Measurements from ENCODE around the gene DDR2. TPM values are rescaled to one million over a fixed set of nuclear protein-coding genes. Genes with fewer than 3 reads are reported as not detected.

DDR2 gene
- total RNA-seq, 1 donor from 2014 or later, result 1.3 TPM

- no peak for DNase-seq (ENCODE audit: low read depth)
Measured at GRCh38 chr1:162696286-162696862, 64.1 kb downstream of the DDR2 start.

GRCh38 chr1:162697140-162697895 is 65.1 kb downstream of the DDR2 start:
- TF ChIP-seq CTCF (conservative IDR thresholded peaks at IDR 0.05; ENCODE audit: low read depth, low read length), result no peak
- no peak overlapping the region for H3K4me3 ChIP-seq (ENCODE audit: low read depth, low read length)
- no peak for DNase-seq (ENCODE audit: low read depth)

More at GRCh38 chr1:162696286-162696862, 64.1 kb downstream of the DDR2 start:
- TF ChIP-seq CTCF (conservative IDR thresholded peaks at IDR 0.05; ENCODE audit: low read depth, low read length), result no peak
- no peak overlapping the region for H3K4me3 ChIP-seq (ENCODE audit: low read depth, low read length)

- no peak for DNase-seq (ENCODE audit: low read depth)
- H3K4me3 ChIP-seq (ENCODE audit: low read depth, low read length), result no peak overlapping the region
- TF ChIP-seq CTCF (conservative IDR thresholded peaks at IDR 0.05; ENCODE audit: low read depth, low read length), result no peak
Measured at GRCh38 chr1:162699366-162699765, 67.1 kb downstream of the DDR2 start.

GRCh38 chr1:162700131-162700530 is 67.9 kb downstream of the DDR2 start:
- TF ChIP-seq CTCF (conservative IDR thresholded peaks at IDR 0.05; ENCODE audit: low read depth, low read length), result no peak
- no peak for DNase-seq (ENCODE audit: low read depth)
- H3K4me3 ChIP-seq (ENCODE audit: low read depth, low read length), result no peak overlapping the region

- DNase-seq (ENCODE audit: low read depth), result no peak
- H3K4me3 ChIP-seq (ENCODE audit: low read depth, low read length), result no peak overlapping the region
- TF ChIP-seq CTCF (conservative IDR thresholded peaks at IDR 0.05; ENCODE audit: low read depth, low read length), result no peak
Measured at GRCh38 chr1:162701286-162701685, 69.0 kb downstream of the DDR2 start.

GRCh38 chr1:162702628-162703027 is 70.4 kb downstream of the DDR2 start:
- no peak overlapping the region for H3K4me3 ChIP-seq (ENCODE audit: low read depth, low read length)
- TF ChIP-seq CTCF (conservative IDR thresholded peaks at IDR 0.05; ENCODE audit: low read depth, low read length), result no peak
- no peak for DNase-seq (ENCODE audit: low read depth)

- no peak for TF ChIP-seq CTCF (conservative IDR thresholded peaks at IDR 0.05; ENCODE audit: low read depth, low read length)
Measured at GRCh38 chr1:162703708-162704107, 71.4 kb downstream of the DDR2 start.

More at GRCh38 chr1:162703708-162704107, 71.4 kb downstream of the DDR2 start:
- DNase-seq (ENCODE audit: low read depth), result no peak
- no peak overlapping the region for H3K4me3 ChIP-seq (ENCODE audit: low read depth, low read length)

All from epithelial cell of proximal tubule (primary cell).